HEK293 (cell line): ENCODE data around the gene NUFIP1.

Experiments
- CTCF ChIA-PET: fragments of 350-600 bp; formaldehyde crosslinking; extraction: SDS; loops from one replicate; lab custom pipeline; 2021; ENCODE audit warnings: antibody characterized with exemption; lab: Yijun Ruan, JAX
- POLR2A ChIA-PET: fragments of 300-600 bp; formaldehyde crosslinking; extraction: SDS; loops from one replicate; lab custom pipeline; 2020; ENCODE audit warnings: antibody characterized with exemption, inconsistent platforms; lab: Yijun Ruan, JAX
- H3K27ac ChIP-seq: fragments of 200-500 bp; sonication (Bioruptor generic); 2 replicates; pipeline ENCODE4 v1.5.1; 2014; ENCODE audit warnings: low read depth, low read length, control low read depth, inconsistent platforms; ENCODE audit errors: extremely low read depth
- H3K36me3 ChIP-seq, 2 experiments: fragments of 200-500 bp in 1 of 2; sonication (Bioruptor generic) in 1 of 2; 1 replicate in 1 of 2; 2 replicates in 1 of 2; pipeline ENCODE4 v1.5.1; 2014 to 2017; ENCODE audit warnings: inconsistent platforms in 2 of 2, low read length in 2 of 2; ENCODE audit not compliant: control insufficient read depth in 2 of 2, insufficient read depth in 1 of 2
- H3K4me1 ChIP-seq: fragments of 200-500 bp; sonication (Bioruptor generic); 2 replicates; pipeline ENCODE4 v1.5.1; 2014; ENCODE audit warnings: mild to moderate bottlenecking, low read length, inconsistent platforms; ENCODE audit not compliant: control insufficient read depth, insufficient read depth
- H3K4me3 ChIP-seq: 2 replicates; pipeline ENCODE4 v1.5.1; 2011; ENCODE audit warnings: low read depth, mild to moderate bottlenecking, control low read depth, low read length, moderate library complexity
- H3K9me3 ChIP-seq: fragments of 200-500 bp; sonication (Bioruptor generic); 2 replicates; pipeline ENCODE4 v1.5.1; 2014; ENCODE audit warnings: low read depth, low read length, inconsistent platforms; ENCODE audit not compliant: control insufficient read depth, insufficient read depth
- EGR2 ChIP-seq: fragments of 450-650 bp; formaldehyde crosslinking; IDR thresholded peaks from 2 replicates; pipeline ENCODE4 v1.5.1; 2016; ENCODE audit warnings: low read depth, missing biosample characterization, missing genetic modification characterization
- OSR2 ChIP-seq: fragments of 450-650 bp; formaldehyde crosslinking; IDR thresholded peaks from 2 replicates; pipeline ENCODE4 v1.5.1; 2016; ENCODE audit warnings: missing biosample characterization, missing genetic modification characterization
- RBAK ChIP-seq: fragments of 450-650 bp; formaldehyde crosslinking; IDR thresholded peaks from 2 replicates; pipeline ENCODE4 v1.5.1; 2016; ENCODE audit warnings: missing biosample characterization, missing genetic modification characterization
- TCF7L2 ChIP-seq: IDR thresholded peaks from 2 replicates; pipeline ENCODE4 v1.6.1; 2011; ENCODE audit warnings: low read depth, mild to moderate bottlenecking, inconsistent platforms, low read length, moderate library complexity, borderline replicate concordance
- ZFHX2 ChIP-seq: fragments of 450-650 bp; formaldehyde crosslinking; conservative IDR thresholded peaks from 2 replicates; pipeline ENCODE4 v1.5.1; 2016; ENCODE audit warnings: missing biosample characterization, missing genetic modification characterization
- ZNF146 ChIP-seq: fragments of 450-650 bp; formaldehyde crosslinking; IDR thresholded peaks from 2 replicates; pipeline ENCODE4 v1.5.1; 2016; ENCODE audit warnings: missing biosample characterization, missing genetic modification characterization
- TF ChIP-seq, protein P1 (sequence below): fragments of 450-650 bp; formaldehyde crosslinking; IDR thresholded peaks from 2 replicates; pipeline ENCODE4 v1.5.1; 2016; ENCODE audit warnings: missing biosample characterization, missing genetic modification characterization, borderline replicate concordance

Gene NUFIP1

DNA sequence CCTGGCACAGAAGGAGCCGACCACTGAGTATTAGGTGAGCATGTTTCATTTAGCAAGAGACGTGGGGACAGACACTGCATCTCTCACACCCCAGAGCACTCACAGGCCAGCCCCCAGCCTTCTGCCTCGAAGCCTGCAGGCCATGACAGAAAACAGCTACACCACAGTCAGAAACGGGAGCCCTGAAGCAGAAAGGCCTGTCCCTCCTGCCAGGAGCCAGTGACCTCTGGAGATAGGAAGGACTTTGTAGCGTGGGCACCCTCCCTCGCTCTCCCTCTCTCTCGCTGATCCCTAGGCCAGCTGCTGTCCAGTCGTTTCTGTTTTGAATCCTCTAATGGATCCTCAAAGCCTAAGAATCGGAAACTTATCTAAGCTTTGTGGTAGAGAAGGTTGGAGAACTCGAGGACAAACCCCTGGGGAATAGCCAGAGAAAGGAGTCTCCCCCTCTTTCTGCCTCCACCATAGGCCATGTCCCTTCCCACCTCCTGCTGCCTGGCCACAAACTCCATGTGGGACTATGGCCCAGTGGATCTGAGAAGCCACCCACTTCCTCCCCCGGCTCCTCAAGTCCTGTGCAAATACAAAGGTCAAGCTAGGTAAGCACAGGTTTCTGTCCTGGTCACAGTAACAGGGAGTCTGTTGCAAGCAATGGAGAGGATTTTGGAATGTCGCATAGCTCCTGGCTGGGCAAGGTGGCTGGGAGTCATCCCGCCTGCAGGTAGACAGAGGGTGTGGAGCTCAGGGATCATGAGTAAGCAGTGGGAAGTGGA is 95.1 kb downstream of the NUFIP1 start:
- Histone ChIP-seq H3K4me3 (no peak overlapping the region), H3K36me3 (no peaks in the 10 kb centered on the region), H3K27ac (no peak overlapping the region), H3K9me3 (no peaks in the 10 kb centered on the region), H3K4me1 (peaks cover 3% of the 10 kb centered on the region; the same call in 1 of the 2 replicates)
- ChIA-PET CTCF (no interaction called here), POLR2A (interaction anchor here (0.5 kb wide), 1 partner anchor 459 kb away, joined by 4 read pairs; no protein-coding TSS in a partner anchor)
- TF ChIP-seq EGR2 (tag by site-specific recombination): peak; percentile 70; the same call in 1 of the 2 replicates
- no peak for TF ChIP-seq ZNF146
- TF ChIP-seq TCF7L2: no peak
- TF ChIP-seq OSR2 (tag by site-specific recombination): no peak
- TF ChIP-seq RBAK (tag by site-specific recombination): no peak
- TF ChIP-seq ZFHX2: peak; percentile 54
- TF ChIP-seq, protein P1, sequence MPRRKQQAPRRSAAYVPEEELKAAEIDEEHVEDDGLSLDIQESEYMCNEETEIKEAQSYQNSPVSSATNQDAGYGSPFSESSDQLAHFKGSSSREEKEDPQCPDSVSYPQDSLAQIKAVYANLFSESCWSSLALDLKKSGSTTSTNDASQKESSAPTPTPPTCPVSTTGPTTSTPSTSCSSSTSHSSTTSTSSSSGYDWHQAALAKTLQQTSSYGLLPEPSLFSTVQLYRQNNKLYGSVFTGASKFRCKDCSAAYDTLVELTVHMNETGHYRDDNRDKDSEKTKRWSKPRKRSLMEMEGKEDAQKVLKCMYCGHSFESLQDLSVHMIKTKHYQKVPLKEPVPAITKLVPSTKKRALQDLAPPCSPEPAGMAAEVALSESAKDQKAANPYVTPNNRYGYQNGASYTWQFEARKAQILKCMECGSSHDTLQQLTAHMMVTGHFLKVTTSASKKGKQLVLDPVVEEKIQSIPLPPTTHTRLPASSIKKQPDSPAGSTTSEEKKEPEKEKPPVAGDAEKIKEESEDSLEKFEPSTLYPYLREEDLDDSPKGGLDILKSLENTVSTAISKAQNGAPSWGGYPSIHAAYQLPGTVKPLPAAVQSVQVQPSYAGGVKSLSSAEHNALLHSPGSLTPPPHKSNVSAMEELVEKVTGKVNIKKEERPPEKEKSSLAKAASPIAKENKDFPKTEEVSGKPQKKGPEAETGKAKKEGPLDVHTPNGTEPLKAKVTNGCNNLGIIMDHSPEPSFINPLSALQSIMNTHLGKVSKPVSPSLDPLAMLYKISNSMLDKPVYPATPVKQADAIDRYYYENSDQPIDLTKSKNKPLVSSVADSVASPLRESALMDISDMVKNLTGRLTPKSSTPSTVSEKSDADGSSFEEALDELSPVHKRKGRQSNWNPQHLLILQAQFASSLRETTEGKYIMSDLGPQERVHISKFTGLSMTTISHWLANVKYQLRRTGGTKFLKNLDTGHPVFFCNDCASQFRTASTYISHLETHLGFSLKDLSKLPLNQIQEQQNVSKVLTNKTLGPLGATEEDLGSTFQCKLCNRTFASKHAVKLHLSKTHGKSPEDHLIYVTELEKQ (tag by site-specific recombination): no peak
